Caco-2 (cell line): Measurements from ENCODE around the gene CCL18. TPM values are rescaled to one million over a fixed set of nuclear protein-coding genes. Genes with fewer than 3 reads are reported as not detected.

Experiments
- BruUV-seq: library from RNA; stranded (reverse); fragments of 400-500 nt; replicated peaks from 2 replicates; lab custom pipeline; 2021; lab: Mats Ljungman, UMichigan
- CTCF ChIA-PET: fragments of 300-600 bp; sonication (Branson Sonifier 250); formaldehyde crosslinking; loops from one replicate; lab custom pipeline; 2022; ENCODE audit warnings: antibody characterized with exemption; lab: Charles Lee
- POLR2A ChIA-PET: fragments of 300-600 bp; sonication (Branson Sonifier 250); formaldehyde crosslinking; loops from one replicate; lab custom pipeline; 2022; ENCODE audit warnings: antibody characterized with exemption; lab: Charles Lee
- DNase-seq, 2 experiments: peaks; one replicate each; pipeline versions ENCODE4 v3.0.0 to v3.0.0-alpha.2; 2020 to 2022
- H3K27me3 ChIP-seq: replicated peaks from 2 replicates; pipeline ENCODE4 v1.6.0; 2011; ENCODE audit warnings: low read length; ENCODE audit not compliant: control insufficient read depth, insufficient read depth
- H3K36me3 ChIP-seq: 2 replicates; pipeline ENCODE4 v1.5.1; 2011; ENCODE audit warnings: low read length; ENCODE audit not compliant: control insufficient read depth, insufficient read depth
- H3K4me1 ChIP-seq: fragments of 250-450 bp; sonication (Bioruptor Pico); 2 replicates; pipeline ENCODE4 v1.5.1; 2020; ENCODE audit warnings: mild to moderate bottlenecking
- H3K4me3 ChIP-seq: 2 replicates; pipeline ENCODE4 v1.5.1; 2011; ENCODE audit warnings: low read depth, mild to moderate bottlenecking, control low read depth, low read length
- H3K9me3 ChIP-seq: fragments of 250-450 bp; sonication (Bioruptor Pico); 2 replicates; pipeline ENCODE4 v1.5.1; 2020; ENCODE audit warnings: mild to moderate bottlenecking, moderate library complexity
- H3K27ac Mint-ChIP-seq: one replicate; pipeline ENCODE4 v1.8.0; 2022; ENCODE audit warnings: mixed read lengths; ENCODE audit not compliant: unreplicated experiment
- H3K27me3 Mint-ChIP-seq: one replicate; pipeline ENCODE4 v1.8.0; 2022; ENCODE audit warnings: mixed read lengths; ENCODE audit not compliant: insufficient read depth, unreplicated experiment
- H3K36me3 Mint-ChIP-seq: one replicate; pipeline ENCODE4 v1.8.0; 2022; ENCODE audit warnings: mild to moderate bottlenecking, mixed read lengths; ENCODE audit not compliant: insufficient read depth, unreplicated experiment
- H3K4me1 Mint-ChIP-seq: one replicate; pipeline ENCODE4 v1.8.0; 2022; ENCODE audit warnings: low read depth, mixed read lengths; ENCODE audit not compliant: unreplicated experiment
- H3K4me3 Mint-ChIP-seq: one replicate; pipeline ENCODE4 v1.8.0; 2022; ENCODE audit warnings: mild to moderate bottlenecking, moderate library complexity, mixed read lengths; ENCODE audit not compliant: unreplicated experiment
- H3K9me3 Mint-ChIP-seq: one replicate; pipeline ENCODE4 v1.8.0; 2022; ENCODE audit warnings: mixed read lengths; ENCODE audit not compliant: unreplicated experiment
- intact Hi-C: fragments of 100-400 bp; cut with micrococcal nuclease; formaldehyde crosslinking; loops from one replicate; pipeline ENCODE4 v1.10.0; 2022; ENCODE audit not compliant: unreplicated experiment
- total RNA-seq: library from RNA; stranded (reverse); gene quantifications from 2 replicates; pipeline ENCODE4 v1.2.3, GENCODE V29; 2022
- TF ChIP-seq, protein P1 (sequence below), 2 experiments: fragments of 200-600 bp in 1 of 2; IDR thresholded peaks; 1 replicate in 1 of 2; 2 replicates in 1 of 2; pipeline versions ENCODE4 v1.5.1 to v1.8.0; 2011 to 2022; ENCODE audit warnings: antibody characterized with exemption in 1 of 2, control low read depth in 1 of 2, inconsistent platforms in 1 of 2, low read depth in 1 of 2, low read length in 1 of 2, mild to moderate bottlenecking in 1 of 2, moderate library complexity in 1 of 2; ENCODE audit not compliant: insufficient read depth in 1 of 2, severe bottlenecking in 1 of 2, unreplicated experiment in 1 of 2

Gene CCL18
- total RNA-seq, 1 experiment from 2014 or later, result not detected

- intact Hi-C loops, result no loop called here
- peaks cover 18% of the 10 kb centered on the region for H3K27me3 Mint-ChIP-seq
- Histone ChIP-seq H3K9me3 (peaks cover 2% of the 10 kb centered on the region; the same call in 1 of the 2 replicates), H3K4me3 (no peak overlapping the region), H3K36me3 (no peaks in the 10 kb centered on the region), H3K27me3 (no peaks in the 10 kb centered on the region), H3K4me1 (no peaks in the 10 kb centered on the region)
- DNase-seq, result no peak
- no peaks in the 10 kb centered on the region for H3K4me1 Mint-ChIP-seq
- ChIA-PET CTCF (no interaction called here), POLR2A (no interaction called here)
- H3K4me3 Mint-ChIP-seq, result no peak overlapping the region
- H3K36me3 Mint-ChIP-seq, result no peaks in the 10 kb centered on the region
- no TSS peak for BruUV-seq
- TF ChIP-seq, protein P1, sequence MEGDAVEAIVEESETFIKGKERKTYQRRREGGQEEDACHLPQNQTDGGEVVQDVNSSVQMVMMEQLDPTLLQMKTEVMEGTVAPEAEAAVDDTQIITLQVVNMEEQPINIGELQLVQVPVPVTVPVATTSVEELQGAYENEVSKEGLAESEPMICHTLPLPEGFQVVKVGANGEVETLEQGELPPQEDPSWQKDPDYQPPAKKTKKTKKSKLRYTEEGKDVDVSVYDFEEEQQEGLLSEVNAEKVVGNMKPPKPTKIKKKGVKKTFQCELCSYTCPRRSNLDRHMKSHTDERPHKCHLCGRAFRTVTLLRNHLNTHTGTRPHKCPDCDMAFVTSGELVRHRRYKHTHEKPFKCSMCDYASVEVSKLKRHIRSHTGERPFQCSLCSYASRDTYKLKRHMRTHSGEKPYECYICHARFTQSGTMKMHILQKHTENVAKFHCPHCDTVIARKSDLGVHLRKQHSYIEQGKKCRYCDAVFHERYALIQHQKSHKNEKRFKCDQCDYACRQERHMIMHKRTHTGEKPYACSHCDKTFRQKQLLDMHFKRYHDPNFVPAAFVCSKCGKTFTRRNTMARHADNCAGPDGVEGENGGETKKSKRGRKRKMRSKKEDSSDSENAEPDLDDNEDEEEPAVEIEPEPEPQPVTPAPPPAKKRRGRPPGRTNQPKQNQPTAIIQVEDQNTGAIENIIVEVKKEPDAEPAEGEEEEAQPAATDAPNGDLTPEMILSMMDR (IDR thresholded peaks at IDR 0.05; ENCODE audit: insufficient read depth in 1 of 2, low read depth in 1 of 2, low read length in 1 of 2, severe bottlenecking in 1 of 2, unreplicated experiment in 1 of 2), result no peak
- no peak overlapping the region for H3K27ac Mint-ChIP-seq
- H3K9me3 Mint-ChIP-seq, result peaks cover 44% of the 10 kb centered on the region
Measured at GRCh38 chr17:36049643-36050042, 14.4 kb upstream of the CCL18 start.

DNA sequence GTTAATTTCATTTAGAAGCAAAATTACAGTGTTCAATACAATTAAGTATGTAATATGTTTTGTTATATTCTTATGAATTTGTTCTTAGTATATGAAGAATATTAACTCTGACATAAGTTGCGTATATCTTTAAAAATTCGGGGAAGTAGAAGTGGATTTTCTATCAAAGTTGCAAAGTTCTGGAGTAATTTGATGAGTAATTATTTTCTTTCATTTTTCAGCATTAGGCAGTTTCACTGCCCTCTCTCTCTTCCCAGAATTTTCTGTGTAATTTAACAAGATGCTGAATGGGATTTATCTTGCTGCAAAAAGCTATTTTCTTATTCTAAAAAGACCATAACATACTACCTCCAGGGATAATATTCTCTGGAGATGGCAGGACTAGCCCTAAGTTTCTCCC is 8.9 kb upstream of the CCL18 start:
- no peak overlapping the region for H3K4me3 Mint-ChIP-seq
- POLR2A ChIA-PET, result no interaction called here
- peaks cover 7% of the 10 kb centered on the region for H3K27me3 Mint-ChIP-seq
- CTCF ChIA-PET, result no interaction called here
- peaks cover 11% of the 10 kb centered on the region for H3K9me3 Mint-ChIP-seq
- TF ChIP-seq, protein P1 (IDR thresholded peaks at IDR 0.05; ENCODE audit: insufficient read depth in 1 of 2, low read depth in 1 of 2, low read length in 1 of 2, severe bottlenecking in 1 of 2, unreplicated experiment in 1 of 2), result no peak
- no peaks in the 10 kb centered on the region for H3K27me3 ChIP-seq
- 0 out of 2 replicates have a peak, but pooled peaks cover 2% of the 10 kb centered on the region for H3K9me3 ChIP-seq
- no peak overlapping the region for H3K4me3 ChIP-seq
- BruUV-seq, result no TSS peak
- intact Hi-C loops, result no loop called here
- H3K36me3 Mint-ChIP-seq, result no peaks in the 10 kb centered on the region
- H3K4me1 Mint-ChIP-seq, result no peaks in the 10 kb centered on the region
- DNase-seq, result no peak
- H3K27ac Mint-ChIP-seq, result no peak overlapping the region
- no peaks in the 10 kb centered on the region for H3K4me1 ChIP-seq
- H3K36me3 ChIP-seq, result no peaks in the 10 kb centered on the region

DNA sequence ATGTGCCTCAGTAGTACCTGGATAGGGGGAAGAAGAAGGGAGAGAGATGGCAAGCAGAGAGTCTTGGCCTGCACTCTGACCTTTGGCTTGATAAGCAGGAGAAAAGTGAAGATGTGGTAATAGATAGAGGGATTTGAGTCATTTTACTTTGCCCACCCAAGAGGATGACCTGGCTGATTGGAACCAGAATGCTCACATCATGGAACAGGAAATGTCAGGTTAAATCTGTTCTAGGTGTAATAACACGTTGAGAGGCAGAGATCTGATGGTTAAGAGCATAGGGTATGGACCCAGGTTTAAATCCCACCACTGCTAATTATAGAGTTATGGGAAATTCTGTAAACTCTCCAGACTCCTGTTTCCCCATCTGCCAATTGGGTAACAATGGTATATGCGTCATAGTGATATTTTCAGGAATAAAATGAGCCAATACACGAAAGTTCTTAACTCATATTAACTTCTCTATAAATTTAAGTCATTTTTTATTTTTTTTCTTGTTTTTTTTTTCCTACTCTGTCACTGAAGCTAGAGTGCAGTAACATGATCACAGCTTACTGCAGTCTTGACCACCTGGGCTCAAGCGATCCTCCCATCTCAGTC is 8.1 kb upstream of the CCL18 start:
- POLR2A ChIA-PET, result no interaction called here

More for the DNA sequence above, 8.1 kb upstream of the CCL18 start:
- H3K4me3 ChIP-seq, result no peak overlapping the region
- no peaks in the 10 kb centered on the region for H3K36me3 Mint-ChIP-seq
- H3K4me3 Mint-ChIP-seq, result no peak overlapping the region
- intact Hi-C loops, result no loop called here
- H3K9me3 Mint-ChIP-seq, result peaks cover 6% of the 10 kb centered on the region
- H3K36me3 ChIP-seq, result no peaks in the 10 kb centered on the region
- no peak overlapping the region for H3K27ac Mint-ChIP-seq
- peaks cover 5% of the 10 kb centered on the region for H3K27me3 Mint-ChIP-seq
- CTCF ChIA-PET, result no interaction called here
- no peaks in the 10 kb centered on the region for H3K4me1 ChIP-seq
- 0 out of 2 replicates have a peak, but pooled peaks cover 2% of the 10 kb centered on the region for H3K9me3 ChIP-seq
- BruUV-seq, result no TSS peak
- TF ChIP-seq, protein P1 (IDR thresholded peaks at IDR 0.05; ENCODE audit: insufficient read depth in 1 of 2, low read depth in 1 of 2, low read length in 1 of 2, severe bottlenecking in 1 of 2, unreplicated experiment in 1 of 2), result no peak
- H3K27me3 ChIP-seq, result no peaks in the 10 kb centered on the region
- no peaks in the 10 kb centered on the region for H3K4me1 Mint-ChIP-seq
- DNase-seq, result no peak
